Endothelial cell of umbilical vein (primary cell): Measurements from ENCODE around the gene CPD.

Experiments used
- EZH2 ChIP-seq: IDR thresholded peaks from 2 replicates; pipeline ENCODE4 v1.6.1; 2012; ENCODE audit warnings: borderline replicate concordance, low read depth, mild to moderate bottlenecking, moderate library complexity, low read length, inconsistent platforms; ENCODE audit not compliant: severe bottlenecking
- JUN ChIP-seq: IDR thresholded peaks from 2 replicates; pipeline ENCODE4 v1.6.1; 2011; ENCODE audit warnings: borderline replicate concordance, low read depth; ENCODE audit not compliant: insufficient read length, insufficient read depth
- MYC ChIP-seq: IDR thresholded peaks from one replicate; pipeline ENCODE4 v1.6.1; 2011; ENCODE audit warnings: mild to moderate bottlenecking, low read depth, low read length
- POLR2A ChIP-seq: IDR thresholded peaks from 2 replicates; pipeline ENCODE4 v1.6.1; 2012; ENCODE audit warnings: low read depth, mild to moderate bottlenecking, control low read depth, low read length
- POLR2AphosphoS5 ChIP-seq: IDR thresholded peaks from 2 replicates; pipeline ENCODE4 v1.6.1; 2012; ENCODE audit warnings: low read depth, mild to moderate bottlenecking, control low read depth, low read length, moderate library complexity; ENCODE audit not compliant: insufficient read depth
- TF ChIP-seq, protein P1 (sequence below), 2 donors: IDR thresholded peaks; 1 replicate in 1 of 2; 2 replicates in 1 of 2; pipeline ENCODE4 v1.5.1; 2011; ENCODE audit warnings: low read length in 2 of 2, mild to moderate bottlenecking in 2 of 2, moderate library complexity in 2 of 2, control low read depth in 1 of 2, inconsistent platforms in 1 of 2, low read depth in 1 of 2; ENCODE audit not compliant: insufficient read depth in 1 of 2; ENCODE audit errors: extremely low read depth in 1 of 2

DNA sequence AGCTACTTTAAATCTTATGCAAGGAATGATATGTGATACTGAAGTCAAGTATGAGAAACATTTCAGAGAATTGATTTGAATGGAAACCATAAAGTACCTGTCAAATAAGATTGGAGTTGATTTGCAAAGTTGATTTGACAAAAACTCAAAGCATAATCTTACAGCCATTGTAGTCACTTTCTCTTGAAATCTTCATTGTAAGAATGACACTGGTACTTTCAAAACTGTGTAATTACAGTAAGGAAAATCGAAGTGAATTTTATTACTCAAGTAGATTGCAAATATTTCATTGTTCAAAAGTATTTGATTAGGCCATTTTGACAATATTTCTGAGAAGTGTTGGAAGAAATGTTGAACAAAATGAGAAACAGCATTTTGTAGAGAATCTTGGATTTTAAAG is 3.6 kb downstream of the CPD start:
- TF ChIP-seq, protein P1, sequence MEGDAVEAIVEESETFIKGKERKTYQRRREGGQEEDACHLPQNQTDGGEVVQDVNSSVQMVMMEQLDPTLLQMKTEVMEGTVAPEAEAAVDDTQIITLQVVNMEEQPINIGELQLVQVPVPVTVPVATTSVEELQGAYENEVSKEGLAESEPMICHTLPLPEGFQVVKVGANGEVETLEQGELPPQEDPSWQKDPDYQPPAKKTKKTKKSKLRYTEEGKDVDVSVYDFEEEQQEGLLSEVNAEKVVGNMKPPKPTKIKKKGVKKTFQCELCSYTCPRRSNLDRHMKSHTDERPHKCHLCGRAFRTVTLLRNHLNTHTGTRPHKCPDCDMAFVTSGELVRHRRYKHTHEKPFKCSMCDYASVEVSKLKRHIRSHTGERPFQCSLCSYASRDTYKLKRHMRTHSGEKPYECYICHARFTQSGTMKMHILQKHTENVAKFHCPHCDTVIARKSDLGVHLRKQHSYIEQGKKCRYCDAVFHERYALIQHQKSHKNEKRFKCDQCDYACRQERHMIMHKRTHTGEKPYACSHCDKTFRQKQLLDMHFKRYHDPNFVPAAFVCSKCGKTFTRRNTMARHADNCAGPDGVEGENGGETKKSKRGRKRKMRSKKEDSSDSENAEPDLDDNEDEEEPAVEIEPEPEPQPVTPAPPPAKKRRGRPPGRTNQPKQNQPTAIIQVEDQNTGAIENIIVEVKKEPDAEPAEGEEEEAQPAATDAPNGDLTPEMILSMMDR (IDR thresholded peaks at IDR 0.05; ENCODE audit: extremely low read depth in 1 of 2, insufficient read depth in 1 of 2, low read depth in 1 of 2, low read length in 2 of 2), result no peak
- TF ChIP-seq MYC (no peak), EZH2 (no peak), POLR2A (no peak), JUN (no peak), POLR2AphosphoS5 (no peak)
